GM12878 (cell line): Measurements from ENCODE around the gene ASB15. TPM values are rescaled to one million over a fixed set of nuclear protein-coding genes. Genes with fewer than 3 reads are reported as not detected.

Experiments
- ATAC-seq: fragments of 200-7000 bp; cut with Tn5 transposase; 3 replicates; pipeline ENCODE4 v1.9.1; 2020; ENCODE audit warnings: mild to moderate bottlenecking, moderate library complexity
- BruUV-seq: library from RNA; stranded (reverse); fragments of 400-500 nt; replicated peaks from 2 replicates; lab custom pipeline; 2021; lab: Mats Ljungman, UMichigan
- CTCF ChIA-PET: fragments of 300-600 bp; sonication (Branson Sonifier 250); formaldehyde crosslinking; extraction: SDS; loops from one replicate; lab custom pipeline; 2021; ENCODE audit warnings: inconsistent platforms; lab: Yijun Ruan, JAX
- POLR2A ChIA-PET: fragments of 350-600 bp; formaldehyde crosslinking; extraction: SDS; loops from one replicate; lab custom pipeline; 2021; ENCODE audit warnings: inconsistent platforms; lab: Charles Lee
- RAD21 ChIA-PET: fragments of 300-600 bp; sonication (Branson Sonifier 250); formaldehyde crosslinking; loops from one replicate; lab custom pipeline; 2023; ENCODE audit warnings: antibody characterized with exemption; ENCODE audit not compliant: unreplicated experiment; lab: Charles Lee
- SMC1A ChIA-PET: fragments of 300-600 bp; sonication (Branson Sonifier 250); formaldehyde crosslinking; loops from one replicate; lab custom pipeline; 2023; ENCODE audit not compliant: unreplicated experiment, uncharacterized antibody; lab: Charles Lee
- DNase-seq: peaks from one replicate; pipeline ENCODE4 v3.0.0-alpha.2; 2011; ENCODE audit warnings: low read depth, low spot score
- FAIRE-seq: peaks from 3 replicates; lab custom pipeline; 2011; peaks lifted over from hg19 to GRCh38; lab: Jason Lieb, UNC
- H2AFZ ChIP-seq: 2 replicates; pipeline ENCODE4 v1.6.0; 2011; ENCODE audit warnings: low read depth, low read length, control low read depth; ENCODE audit not compliant: control insufficient read depth
- H3K27ac ChIP-seq: 2 replicates; pipeline ENCODE4 v1.5.1; 2011; ENCODE audit warnings: control low read depth; ENCODE audit not compliant: control insufficient read depth, insufficient read depth
- H3K27me3 ChIP-seq, 2 experiments: replicated peaks in 1 of 2; 2 replicates each; pipeline versions ENCODE4 v1.6.0 to v1.6.1; 2011; ENCODE audit warnings: low read length in 1 of 2; ENCODE audit not compliant: control insufficient read depth in 2 of 2, insufficient read depth in 2 of 2
- H3K36me3 ChIP-seq, 2 experiments: 2 replicates each; pipeline ENCODE4 v1.5.1; 2011; ENCODE audit warnings: low read length in 1 of 2; ENCODE audit not compliant: control insufficient read depth in 2 of 2, insufficient read depth in 2 of 2
- H3K4me1 ChIP-seq: 2 replicates; pipeline ENCODE4 v1.6.1; 2011; ENCODE audit warnings: mild to moderate bottlenecking, low read length, moderate library complexity, mixed read lengths; ENCODE audit not compliant: control insufficient read depth, insufficient read depth
- H3K4me2 ChIP-seq: 2 replicates; pipeline ENCODE4 v1.6.0; 2011; ENCODE audit warnings: control low read depth; ENCODE audit not compliant: control insufficient read depth, insufficient read depth
- H3K4me3 ChIP-seq: fragments of 200-600 bp; sonication (generic); 2 replicates; pipeline ENCODE4 v1.5.1; 2016
- H3K79me2 ChIP-seq: 2 replicates; pipeline ENCODE4 v1.6.0; 2011; ENCODE audit warnings: low read length; ENCODE audit not compliant: control insufficient read depth, insufficient read depth
- H3K9ac ChIP-seq: 2 replicates; pipeline ENCODE4 v1.8.0; 2011; ENCODE audit warnings: low read length, control low read depth, mixed read lengths; ENCODE audit not compliant: control insufficient read depth, insufficient read depth
- H3K9me3 ChIP-seq: replicated peaks from 3 replicates; pipeline ENCODE4 v1.5.1; 2011; ENCODE audit warnings: mild to moderate bottlenecking, low read length; ENCODE audit not compliant: control insufficient read depth, insufficient read depth
- H4K20me1 ChIP-seq: 2 replicates; pipeline ENCODE4 v1.6.0; 2011; ENCODE audit not compliant: control insufficient read depth, insufficient read depth
- BCL11A ChIP-seq: IDR thresholded peaks from 2 replicates; pipeline ENCODE4 v1.6.1; 2011; ENCODE audit warnings: low read depth, low read length
- EED ChIP-seq: sonication (generic); IDR thresholded peaks from 2 replicates; pipeline ENCODE4 v1.6.1; 2016; ENCODE audit warnings: antibody characterized with exemption, low read depth
- JUND ChIP-seq: IDR thresholded peaks from 2 replicates; pipeline ENCODE4 v1.6.1; 2012; ENCODE audit warnings: low read depth, mild to moderate bottlenecking, low read length, improper control_type of control experiment, moderate library complexity
- SMARCA5 ChIP-seq: fragments of 450-650 bp; IDR thresholded peaks from 2 replicates; pipeline ENCODE4 v1.6.1; 2017; ENCODE audit warnings: mild to moderate bottlenecking
- WGBS: methylation state at CpG from one replicate; pipeline ENCODE4 v1.1.6; 2016; ENCODE audit warnings: low lambda C conversion rate; ENCODE audit not compliant: insufficient replicate concordance, insufficient coverage; ENCODE audit errors: missing lambda C conversion rate; 5-methylcytosine and 5-hydroxymethylcytosine counted together
- in situ Hi-C: fragments of 300-500 bp; cut with MboI; formaldehyde crosslinking; loops from 9 replicates; pipeline ENCODE4 v1.14.3; 2018; ENCODE audit warnings: mixed read lengths
- intact Hi-C: fragments of 100-400 bp; cut with micrococcal nuclease; formaldehyde crosslinking; loops from one replicate; pipeline ENCODE4 v1.14.2; 2022; ENCODE audit not compliant: unreplicated experiment
- polyA plus RNA-seq, 11 experiments: library from polyadenylated mRNA; depleted of rRNA in 4 of 11; unstranded in 6 of 11; stranded (reverse) in 5 of 11; fragments of >200 nt; fragmentation: Nextera tagmentation in 4 of 11; fragmentation: Illumina TruSeq in 1 of 11; extraction: Ambion mirVana in 4 of 11; extraction: Trizol in 1 of 11; gene quantifications; 1 replicate in 1 of 11; 2 replicates in 10 of 11; pipeline versions ENCODE4 v1.2.1 to v1.2.3, GENCODE V29; 2011 to 2016; ENCODE audit warnings: inconsistent platforms in 2 of 11, missing spikeins in 2 of 11, low read depth in 1 of 11
- total RNA-seq, 4 experiments: library from RNA; depleted of rRNA in 3 of 4; stranded (reverse); fragments of >200 nt in 3 of 4; fragmentation: Illumina TruSeq in 1 of 4; extraction: Trizol in 1 of 4; gene quantifications; 2 replicates each; pipeline versions ENCODE4 v1.2.1 to v1.2.3, GENCODE V29; 2013 to 2021
- TF ChIP-seq, protein P1 (sequence below): fragments of 450-650 bp; formaldehyde crosslinking; IDR thresholded peaks from 2 replicates; pipeline ENCODE4 v1.5.0; 2022; ENCODE audit warnings: mild to moderate bottlenecking, missing genetic modification characterization
- TF ChIP-seq, protein P2 (sequence below): IDR thresholded peaks from 2 replicates; pipeline ENCODE4 v1.6.1; 2012; ENCODE audit warnings: low read depth, low read length, improper control_type of control experiment
- TF ChIP-seq, protein P3 (sequence below): fragments of 450-650 bp; IDR thresholded peaks from 2 replicates; pipeline ENCODE4 v1.6.1; 2016; ENCODE audit warnings: mild to moderate bottlenecking, moderate library complexity, borderline replicate concordance
- TF ChIP-seq, protein P4 (sequence below): fragments of 450-650 bp; formaldehyde crosslinking; IDR thresholded peaks from 2 replicates; pipeline ENCODE4 v1.4.0; 2022; ENCODE audit warnings: mild to moderate bottlenecking, moderate library complexity

ASB15 gene
- total and polyA plus RNA-seq, 10 of the 15 experiments (the other 5 are each of a cell fraction or from before 2014, with no cell fraction given): not detected

DNA sequence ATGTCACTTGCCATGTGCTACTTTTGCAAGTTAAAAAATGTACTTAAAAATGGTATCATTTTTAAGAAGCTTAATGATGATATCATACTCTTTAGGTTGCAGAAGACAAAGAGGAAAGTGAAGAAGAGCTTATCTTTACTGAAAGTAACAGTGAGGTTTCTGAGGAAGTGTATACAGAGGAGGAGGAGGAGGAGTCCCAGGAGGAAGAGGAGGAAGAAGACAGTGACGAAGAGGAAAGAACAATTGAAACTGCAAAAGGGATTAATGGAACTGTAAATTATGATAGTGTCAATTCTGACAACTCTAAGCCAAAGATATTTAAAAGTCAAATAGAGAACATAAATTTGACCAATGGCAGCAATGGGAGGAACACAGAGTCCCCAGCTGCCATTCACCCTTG, 60.1 kb downstream of the ASB15 start (continued):
- TF ChIP-seq, protein P1, sequence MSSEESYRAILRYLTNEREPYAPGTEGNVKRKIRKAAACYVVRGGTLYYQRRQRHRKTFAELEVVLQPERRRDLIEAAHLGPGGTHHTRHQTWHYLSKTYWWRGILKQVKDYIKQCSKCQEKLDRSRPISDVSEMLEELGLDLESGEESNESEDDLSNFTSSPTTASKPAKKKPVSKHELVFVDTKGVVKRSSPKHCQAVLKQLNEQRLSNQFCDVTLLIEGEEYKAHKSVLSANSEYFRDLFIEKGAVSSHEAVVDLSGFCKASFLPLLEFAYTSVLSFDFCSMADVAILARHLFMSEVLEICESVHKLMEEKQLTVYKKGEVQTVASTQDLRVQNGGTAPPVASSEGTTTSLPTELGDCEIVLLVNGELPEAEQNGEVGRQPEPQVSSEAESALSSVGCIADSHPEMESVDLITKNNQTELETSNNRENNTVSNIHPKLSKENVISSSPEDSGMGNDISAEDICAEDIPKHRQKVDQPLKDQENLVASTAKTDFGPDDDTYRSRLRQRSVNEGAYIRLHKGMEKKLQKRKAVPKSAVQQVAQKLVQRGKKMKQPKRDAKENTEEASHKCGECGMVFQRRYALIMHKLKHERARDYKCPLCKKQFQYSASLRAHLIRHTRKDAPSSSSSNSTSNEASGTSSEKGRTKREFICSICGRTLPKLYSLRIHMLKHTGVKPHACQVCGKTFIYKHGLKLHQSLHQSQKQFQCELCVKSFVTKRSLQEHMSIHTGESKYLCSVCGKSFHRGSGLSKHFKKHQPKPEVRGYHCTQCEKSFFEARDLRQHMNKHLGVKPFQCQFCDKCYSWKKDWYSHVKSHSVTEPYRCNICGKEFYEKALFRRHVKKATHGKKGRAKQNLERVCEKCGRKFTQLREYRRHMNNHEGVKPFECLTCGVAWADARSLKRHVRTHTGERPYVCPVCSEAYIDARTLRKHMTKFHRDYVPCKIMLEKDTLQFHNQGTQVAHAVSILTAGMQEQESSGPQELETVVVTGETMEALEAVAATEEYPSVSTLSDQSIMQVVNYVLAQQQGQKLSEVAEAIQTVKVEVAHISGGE (CRISPR knock-in tag): no peak
- no peak for TF ChIP-seq SMARCA5
- TF ChIP-seq, all 136 proteins: peak for 0

DNA sequence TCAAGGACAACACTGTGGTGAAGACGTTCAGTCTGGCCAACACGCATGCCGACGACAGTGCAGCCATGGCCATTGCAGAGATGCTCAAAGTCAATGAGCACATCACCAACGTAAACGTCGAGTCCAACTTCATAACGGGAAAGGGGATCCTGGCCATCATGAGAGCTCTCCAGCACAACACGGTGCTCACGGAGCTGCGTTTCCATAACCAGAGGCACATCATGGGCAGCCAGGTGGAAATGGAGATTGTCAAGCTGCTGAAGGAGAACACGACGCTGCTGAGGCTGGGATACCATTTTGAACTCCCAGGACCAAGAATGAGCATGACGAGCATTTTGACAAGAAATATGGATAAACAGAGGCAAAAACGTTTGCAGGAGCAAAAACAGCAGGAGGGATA, 60.7 kb downstream of the ASB15 start:
- Histone ChIP-seq H3K4me1 (no peaks in the 10 kb centered on the region), H3K36me3 (no peaks in the 10 kb centered on the region), H4K20me1 (no peaks in the 10 kb centered on the region), H3K4me3 (no peak overlapping the region), H3K27ac (no peak overlapping the region), H3K4me2 (no peak overlapping the region), H3K9me3 (no peaks in the 10 kb centered on the region), H3K79me2 (no peaks in the 10 kb centered on the region), H2AFZ (no peak overlapping the region), H3K27me3 (no peaks in the 10 kb centered on the region), H3K9ac (no peak overlapping the region)
- 58% methylated on average over 15 of the region's 15 CpGs for WGBS
- intact Hi-C loops: no loop called here
- CTCF ChIA-PET: interaction anchor here (0.6 to 1.2 kb wide), 2 partner anchors 10 to 20 kb away, joined by 3 to 4 read pairs; no protein-coding TSS in a partner anchor
- no peak for FAIRE-seq
- no peak for DNase-seq
- SMC1A ChIA-PET: no interaction called here
- POLR2A ChIA-PET: no interaction called here
- in situ Hi-C loops: no loop called here
- RAD21 ChIA-PET: no interaction called here
- no peak for ATAC-seq
- no TSS peak for BruUV-seq
- TF ChIP-seq BCL11A (no peak), JUND (no peak), EED (no peak)
- TF ChIP-seq, protein P2, sequence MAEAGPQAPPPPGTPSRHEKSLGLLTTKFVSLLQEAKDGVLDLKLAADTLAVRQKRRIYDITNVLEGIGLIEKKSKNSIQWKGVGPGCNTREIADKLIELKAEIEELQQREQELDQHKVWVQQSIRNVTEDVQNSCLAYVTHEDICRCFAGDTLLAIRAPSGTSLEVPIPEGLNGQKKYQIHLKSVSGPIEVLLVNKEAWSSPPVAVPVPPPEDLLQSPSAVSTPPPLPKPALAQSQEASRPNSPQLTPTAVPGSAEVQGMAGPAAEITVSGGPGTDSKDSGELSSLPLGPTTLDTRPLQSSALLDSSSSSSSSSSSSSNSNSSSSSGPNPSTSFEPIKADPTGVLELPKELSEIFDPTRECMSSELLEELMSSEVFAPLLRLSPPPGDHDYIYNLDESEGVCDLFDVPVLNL: no peak
- TF ChIP-seq, protein P3, sequence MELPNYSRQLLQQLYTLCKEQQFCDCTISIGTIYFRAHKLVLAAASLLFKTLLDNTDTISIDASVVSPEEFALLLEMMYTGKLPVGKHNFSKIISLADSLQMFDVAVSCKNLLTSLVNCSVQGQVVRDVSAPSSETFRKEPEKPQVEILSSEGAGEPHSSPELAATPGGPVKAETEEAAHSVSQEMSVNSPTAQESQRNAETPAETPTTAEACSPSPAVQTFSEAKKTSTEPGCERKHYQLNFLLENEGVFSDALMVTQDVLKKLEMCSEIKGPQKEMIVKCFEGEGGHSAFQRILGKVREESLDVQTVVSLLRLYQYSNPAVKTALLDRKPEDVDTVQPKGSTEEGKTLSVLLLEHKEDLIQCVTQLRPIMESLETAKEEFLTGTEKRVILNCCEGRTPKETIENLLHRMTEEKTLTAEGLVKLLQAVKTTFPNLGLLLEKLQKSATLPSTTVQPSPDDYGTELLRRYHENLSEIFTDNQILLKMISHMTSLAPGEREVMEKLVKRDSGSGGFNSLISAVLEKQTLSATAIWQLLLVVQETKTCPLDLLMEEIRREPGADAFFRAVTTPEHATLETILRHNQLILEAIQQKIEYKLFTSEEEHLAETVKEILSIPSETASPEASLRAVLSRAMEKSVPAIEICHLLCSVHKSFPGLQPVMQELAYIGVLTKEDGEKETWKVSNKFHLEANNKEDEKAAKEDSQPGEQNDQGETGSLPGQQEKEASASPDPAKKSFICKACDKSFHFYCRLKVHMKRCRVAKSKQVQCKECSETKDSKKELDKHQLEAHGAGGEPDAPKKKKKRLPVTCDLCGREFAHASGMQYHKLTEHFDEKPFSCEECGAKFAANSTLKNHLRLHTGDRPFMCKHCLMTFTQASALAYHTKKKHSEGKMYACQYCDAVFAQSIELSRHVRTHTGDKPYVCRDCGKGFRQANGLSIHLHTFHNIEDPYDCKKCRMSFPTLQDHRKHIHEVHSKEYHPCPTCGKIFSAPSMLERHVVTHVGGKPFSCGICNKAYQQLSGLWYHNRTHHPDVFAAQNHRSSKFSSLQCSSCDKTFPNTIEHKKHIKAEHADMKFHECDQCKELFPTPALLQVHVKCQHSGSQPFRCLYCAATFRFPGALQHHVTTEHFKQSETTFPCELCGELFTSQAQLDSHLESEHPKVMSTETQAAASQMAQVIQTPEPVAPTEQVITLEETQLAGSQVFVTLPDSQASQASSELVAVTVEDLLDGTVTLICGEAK: no peak
- TF ChIP-seq, protein P4, sequence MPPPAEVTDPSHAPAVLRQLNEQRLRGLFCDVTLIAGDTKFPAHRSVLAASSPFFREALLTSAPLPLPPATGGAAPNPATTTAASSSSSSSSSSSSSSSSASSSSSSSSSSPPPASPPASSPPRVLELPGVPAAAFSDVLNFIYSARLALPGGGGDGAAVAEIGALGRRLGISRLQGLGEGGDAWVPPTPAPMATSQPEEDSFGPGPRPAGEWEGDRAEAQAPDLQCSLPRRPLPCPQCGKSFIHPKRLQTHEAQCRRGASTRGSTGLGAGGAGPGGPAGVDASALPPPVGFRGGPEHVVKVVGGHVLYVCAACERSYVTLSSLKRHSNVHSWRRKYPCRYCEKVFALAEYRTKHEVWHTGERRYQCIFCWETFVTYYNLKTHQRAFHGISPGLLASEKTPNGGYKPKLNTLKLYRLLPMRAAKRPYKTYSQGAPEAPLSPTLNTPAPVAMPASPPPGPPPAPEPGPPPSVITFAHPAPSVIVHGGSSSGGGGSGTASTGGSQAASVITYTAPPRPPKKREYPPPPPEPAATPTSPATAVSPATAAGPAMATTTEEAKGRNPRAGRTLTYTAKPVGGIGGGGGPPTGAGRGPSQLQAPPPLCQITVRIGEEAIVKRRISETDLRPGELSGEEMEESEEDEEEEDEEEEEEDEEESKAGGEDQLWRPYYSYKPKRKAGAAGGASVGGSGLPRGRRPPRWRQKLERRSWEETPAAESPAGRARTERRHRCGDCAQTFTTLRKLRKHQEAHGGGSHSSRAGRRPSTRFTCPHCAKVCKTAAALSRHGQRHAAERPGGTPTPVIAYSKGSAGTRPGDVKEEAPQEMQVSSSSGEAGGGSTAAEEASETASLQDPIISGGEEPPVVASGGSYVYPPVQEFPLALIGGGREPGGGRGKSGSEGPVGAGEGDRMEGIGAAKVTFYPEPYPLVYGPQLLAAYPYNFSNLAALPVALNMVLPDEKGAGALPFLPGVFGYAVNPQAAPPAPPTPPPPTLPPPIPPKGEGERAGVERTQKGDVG (CRISPR knock-in tag): no peak
